Uterus (tissue), 2 donors: ENCODE results near the gene TOP3A.

Experiments
- POLR2A ChIP-seq, 2 donors: fragments of 450-650 bp; IDR thresholded peaks; one replicate each; pipeline ENCODE4 v1.6.1; 2016; ENCODE audit warnings: antibody characterized with exemption in 2 of 2, mild to moderate bottlenecking in 1 of 2, moderate library complexity in 1 of 2
- TF ChIP-seq, protein P1 (sequence below), 4 experiments: fragments of 200-600 bp in 2 of 4; fragments of 450-650 bp in 2 of 4; sonication (generic) in 2 of 4; IDR thresholded peaks; one replicate each; pipeline ENCODE4 v1.5.1; 2016 to 2019; ENCODE audit warnings: antibody characterized with exemption in 4 of 4, mild to moderate bottlenecking in 2 of 4, moderate library complexity in 1 of 4

DNA sequence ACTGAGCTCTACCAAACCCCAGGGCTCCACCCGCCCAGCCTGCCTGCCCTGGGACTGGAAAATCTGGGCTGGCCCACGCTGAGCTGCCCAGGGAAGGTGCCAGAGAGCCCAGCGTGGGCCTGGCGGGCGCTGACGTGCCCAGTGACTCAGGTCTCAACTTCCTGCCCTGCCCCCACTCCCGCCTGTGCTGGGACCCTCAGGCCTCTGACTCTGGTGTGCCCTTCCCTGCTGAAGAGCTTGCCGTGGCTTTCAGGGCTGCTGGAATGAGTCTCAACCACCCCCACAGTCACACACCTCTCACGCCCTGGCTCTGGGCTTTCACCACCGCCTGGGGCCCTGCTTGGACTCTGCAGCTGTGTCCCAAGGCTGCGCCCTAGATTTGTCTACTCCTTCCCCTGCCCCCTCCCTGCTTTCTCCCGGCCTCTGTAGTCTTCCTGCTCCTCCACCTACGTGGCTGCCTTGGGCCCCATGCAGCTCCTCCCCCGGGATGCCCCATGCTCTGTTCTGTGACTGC lies 79.0 kb downstream of the TOP3A start:
- TF ChIP-seq, protein P1, sequence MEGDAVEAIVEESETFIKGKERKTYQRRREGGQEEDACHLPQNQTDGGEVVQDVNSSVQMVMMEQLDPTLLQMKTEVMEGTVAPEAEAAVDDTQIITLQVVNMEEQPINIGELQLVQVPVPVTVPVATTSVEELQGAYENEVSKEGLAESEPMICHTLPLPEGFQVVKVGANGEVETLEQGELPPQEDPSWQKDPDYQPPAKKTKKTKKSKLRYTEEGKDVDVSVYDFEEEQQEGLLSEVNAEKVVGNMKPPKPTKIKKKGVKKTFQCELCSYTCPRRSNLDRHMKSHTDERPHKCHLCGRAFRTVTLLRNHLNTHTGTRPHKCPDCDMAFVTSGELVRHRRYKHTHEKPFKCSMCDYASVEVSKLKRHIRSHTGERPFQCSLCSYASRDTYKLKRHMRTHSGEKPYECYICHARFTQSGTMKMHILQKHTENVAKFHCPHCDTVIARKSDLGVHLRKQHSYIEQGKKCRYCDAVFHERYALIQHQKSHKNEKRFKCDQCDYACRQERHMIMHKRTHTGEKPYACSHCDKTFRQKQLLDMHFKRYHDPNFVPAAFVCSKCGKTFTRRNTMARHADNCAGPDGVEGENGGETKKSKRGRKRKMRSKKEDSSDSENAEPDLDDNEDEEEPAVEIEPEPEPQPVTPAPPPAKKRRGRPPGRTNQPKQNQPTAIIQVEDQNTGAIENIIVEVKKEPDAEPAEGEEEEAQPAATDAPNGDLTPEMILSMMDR (IDR thresholded peaks at IDR 0.05): no peak
- no peak for TF ChIP-seq POLR2A (IDR thresholded peaks at IDR 0.05)
